ENCODE measurements around the gene ATG12. TPM values are rescaled to one million over a fixed set of nuclear protein-coding genes. Genes with fewer than 3 reads are reported as not detected.
A peak's percentile ranks its signal among the peaks of the same experiment; 100 is the strongest.
"Not testable (repeated sequence)": the region's sequence is repeated elsewhere in the genome, so short reads cannot be mapped to it uniquely, and the experiment has no call there.

Gene ATG12
- total RNA-seq, 6 experiments from 2014 or later, result 18.4 to 32.4 (median 21.8) TPM

- no peak for ATAC-seq
- intact Hi-C loops (cut with DNase I), result no loop called here
- peak overlapping the region in 2 of 3 donors; percentile 68 to 78 for H3K4me3 ChIP-seq
- no peaks in the 10 kb centered on the region for H3K9me3 ChIP-seq
- DNase-seq, result no peak
- H3K36me3 ChIP-seq, result peaks cover 0 to 38% (median 5%) of the 10 kb centered on the region in 4 donors
- no peaks in the 10 kb centered on the region for H3K27me3 ChIP-seq
- no peak for TF ChIP-seq POLR2A (IDR thresholded peaks at IDR 0.05)
- TF ChIP-seq, protein P1, sequence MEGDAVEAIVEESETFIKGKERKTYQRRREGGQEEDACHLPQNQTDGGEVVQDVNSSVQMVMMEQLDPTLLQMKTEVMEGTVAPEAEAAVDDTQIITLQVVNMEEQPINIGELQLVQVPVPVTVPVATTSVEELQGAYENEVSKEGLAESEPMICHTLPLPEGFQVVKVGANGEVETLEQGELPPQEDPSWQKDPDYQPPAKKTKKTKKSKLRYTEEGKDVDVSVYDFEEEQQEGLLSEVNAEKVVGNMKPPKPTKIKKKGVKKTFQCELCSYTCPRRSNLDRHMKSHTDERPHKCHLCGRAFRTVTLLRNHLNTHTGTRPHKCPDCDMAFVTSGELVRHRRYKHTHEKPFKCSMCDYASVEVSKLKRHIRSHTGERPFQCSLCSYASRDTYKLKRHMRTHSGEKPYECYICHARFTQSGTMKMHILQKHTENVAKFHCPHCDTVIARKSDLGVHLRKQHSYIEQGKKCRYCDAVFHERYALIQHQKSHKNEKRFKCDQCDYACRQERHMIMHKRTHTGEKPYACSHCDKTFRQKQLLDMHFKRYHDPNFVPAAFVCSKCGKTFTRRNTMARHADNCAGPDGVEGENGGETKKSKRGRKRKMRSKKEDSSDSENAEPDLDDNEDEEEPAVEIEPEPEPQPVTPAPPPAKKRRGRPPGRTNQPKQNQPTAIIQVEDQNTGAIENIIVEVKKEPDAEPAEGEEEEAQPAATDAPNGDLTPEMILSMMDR (IDR thresholded peaks at IDR 0.05), result no peak
- H3K4me1 ChIP-seq, result peaks cover 0 to 50% (median 2%) of the 10 kb centered on the region in 4 donors
- peak overlapping the region in 2 of 3 donors; percentile 96 for H3K27ac ChIP-seq
- WGBS (ENCODE audit: insufficient coverage, low coverage, low lambda C conversion rate, missing lambda C conversion rate), result 19% methylated on average over 5 of the region's 5 CpGs
Measured at GRCh38 chr5:115813719-115814118, 27.6 kb downstream of the ATG12 start.

- intact Hi-C loops (cut with DNase I), result no loop called here
- ATAC-seq, result no peak
- Histone ChIP-seq H3K27ac (peak overlapping the region in 1 of 3 donors; percentile 96), H3K4me3 (peak overlapping the region in 1 of 3 donors; percentile 78), H3K9me3 (no peaks in the 10 kb centered on the region), H3K36me3 (peaks cover 0 to 48% (median 5%) of the 10 kb centered on the region in 4 donors), H3K4me1 (peaks cover 0 to 48% (median 6%) of the 10 kb centered on the region in 4 donors), H3K27me3 (no peaks in the 10 kb centered on the region)
- no peak for TF ChIP-seq POLR2A (IDR thresholded peaks at IDR 0.05)
- TF ChIP-seq, protein P1 (IDR thresholded peaks at IDR 0.05), result no peak
- 26% methylated on average over 1 of the region's 1 CpG for WGBS (ENCODE audit: insufficient coverage, low coverage, low lambda C conversion rate, missing lambda C conversion rate)
- no peak for DNase-seq
Measured at GRCh38 chr5:115812372-115812771, 29.0 kb downstream of the ATG12 start.

DNA sequence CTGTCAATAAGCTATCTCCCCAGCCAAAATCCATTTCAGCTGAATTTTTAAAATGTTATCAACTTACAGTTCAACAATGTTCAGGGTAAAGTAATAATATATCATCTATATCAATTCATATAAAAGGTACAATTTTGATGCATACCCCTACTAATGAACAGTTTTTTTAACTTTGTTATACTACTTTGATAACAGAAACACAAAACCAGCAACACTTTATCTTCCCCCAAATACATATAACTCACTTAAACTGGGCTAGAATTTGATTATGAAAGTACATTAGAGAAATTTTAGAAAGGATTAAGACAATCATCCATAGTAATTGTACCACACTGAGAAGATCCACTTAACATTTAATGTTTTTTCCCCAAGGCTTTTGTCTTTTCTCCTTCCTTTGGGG is 30.0 kb downstream of the ATG12 start:
- Histone ChIP-seq H3K4me3 (no peak overlapping the region), H3K4me1 (peaks cover 0 to 57% (median 9%) of the 10 kb centered on the region in 4 donors), H3K36me3 (peaks cover 0 to 55% (median 10%) of the 10 kb centered on the region in 4 donors), H3K9me3 (no peaks in the 10 kb centered on the region), H3K27ac (no peak overlapping the region), H3K27me3 (no peaks in the 10 kb centered on the region)
- TF ChIP-seq, protein P1 (IDR thresholded peaks at IDR 0.05), result no peak
- TF ChIP-seq POLR2A (IDR thresholded peaks at IDR 0.05), result no peak
- no peak for DNase-seq
- intact Hi-C loops (cut with DNase I), result no loop called here
- ATAC-seq, result no peak

- no peaks in the 10 kb centered on the region for H3K9me3 ChIP-seq
- no peak for DNase-seq
- intact Hi-C loops (cut with DNase I), result no loop called here
- peaks cover 0 to 63% (median 9%) of the 10 kb centered on the region in 4 donors for H3K4me1 ChIP-seq
- ATAC-seq, result no peak
- no peak overlapping the region for H3K27ac ChIP-seq
- no peak for TF ChIP-seq POLR2A (IDR thresholded peaks at IDR 0.05)
- TF ChIP-seq, protein P1 (IDR thresholded peaks at IDR 0.05), result no peak
- H3K27me3 ChIP-seq, result no peaks in the 10 kb centered on the region
- H3K4me3 ChIP-seq, result no peak overlapping the region
- H3K36me3 ChIP-seq, result peaks cover 0 to 61% (median 12%) of the 10 kb centered on the region in 4 donors
Measured at GRCh38 chr5:115810761-115811160, 30.6 kb downstream of the ATG12 start.

GRCh38 chr5:115809946-115810345 is 31.4 kb downstream of the ATG12 start:
- Histone ChIP-seq H3K36me3 (peaks cover 0 to 69% (median 16%) of the 10 kb centered on the region in 4 donors), H3K4me3 (no peak overlapping the region), H3K4me1 (peaks cover 0 to 70% (median 9%) of the 10 kb centered on the region in 4 donors), H3K9me3 (no peaks in the 10 kb centered on the region), H3K27ac (no peak overlapping the region), H3K27me3 (no peaks in the 10 kb centered on the region)
- no peak for DNase-seq
- 70% methylated on average over 2 of the region's 2 CpGs for WGBS (ENCODE audit: insufficient coverage, low coverage, low lambda C conversion rate, missing lambda C conversion rate)
- intact Hi-C loops (cut with DNase I), result no loop called here
- no peak for ATAC-seq
- TF ChIP-seq POLR2A (IDR thresholded peaks at IDR 0.05), result no peak
- TF ChIP-seq, protein P1 (IDR thresholded peaks at IDR 0.05), result no peak

DNA sequence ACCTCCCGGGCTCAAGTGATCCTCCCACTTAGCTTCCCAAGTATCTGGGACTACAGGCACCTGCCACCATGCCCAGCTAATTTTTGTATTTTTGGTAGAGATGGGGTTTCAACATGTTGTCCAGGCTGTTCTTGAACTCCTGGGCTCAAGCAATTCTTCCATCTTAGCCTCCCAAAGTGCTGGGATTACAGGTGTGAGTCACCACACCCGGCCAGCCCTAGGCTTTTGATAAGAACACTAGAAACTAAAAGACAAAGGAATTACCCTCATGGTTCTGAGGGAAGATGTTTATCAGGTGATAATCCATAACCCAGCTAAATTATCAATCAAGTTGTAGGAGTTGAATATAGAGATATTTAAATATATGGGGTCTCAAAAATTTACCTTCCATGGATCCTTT is 33.3 kb downstream of the ATG12 start:
- 80% methylated on average over 2 of the region's 2 CpGs for WGBS (ENCODE audit: insufficient coverage, low coverage, low lambda C conversion rate, missing lambda C conversion rate)
- H3K9me3 ChIP-seq; H3K27me3 ChIP-seq; H3K4me3 ChIP-seq; ATAC-seq; DNase-seq; intact Hi-C loops (cut with DNase I): not testable (repeated sequence)
- H3K4me1 ChIP-seq, result peaks cover 0 to 74% (median 9%) of the 10 kb centered on the region in 4 donors
- H3K27ac ChIP-seq, result peak overlapping the region in 1 of 3 donors; percentile 41
- peaks cover 0 to 83% (median 19%) of the 10 kb centered on the region in 4 donors for H3K36me3 ChIP-seq

All from right lobe of liver (tissue), 6 donors.